ENCODE measurements around the gene PHF2. TPM values are rescaled to one million over a fixed set of nuclear protein-coding genes. Genes with fewer than 3 reads are reported as not detected.
A peak's percentile ranks its signal among the peaks of the same experiment; 100 is the strongest.

The PHF2 gene
- polyA plus RNA-seq, 3 donors: 0.40 to 16.0 (median 0.97) TPM

DNA sequence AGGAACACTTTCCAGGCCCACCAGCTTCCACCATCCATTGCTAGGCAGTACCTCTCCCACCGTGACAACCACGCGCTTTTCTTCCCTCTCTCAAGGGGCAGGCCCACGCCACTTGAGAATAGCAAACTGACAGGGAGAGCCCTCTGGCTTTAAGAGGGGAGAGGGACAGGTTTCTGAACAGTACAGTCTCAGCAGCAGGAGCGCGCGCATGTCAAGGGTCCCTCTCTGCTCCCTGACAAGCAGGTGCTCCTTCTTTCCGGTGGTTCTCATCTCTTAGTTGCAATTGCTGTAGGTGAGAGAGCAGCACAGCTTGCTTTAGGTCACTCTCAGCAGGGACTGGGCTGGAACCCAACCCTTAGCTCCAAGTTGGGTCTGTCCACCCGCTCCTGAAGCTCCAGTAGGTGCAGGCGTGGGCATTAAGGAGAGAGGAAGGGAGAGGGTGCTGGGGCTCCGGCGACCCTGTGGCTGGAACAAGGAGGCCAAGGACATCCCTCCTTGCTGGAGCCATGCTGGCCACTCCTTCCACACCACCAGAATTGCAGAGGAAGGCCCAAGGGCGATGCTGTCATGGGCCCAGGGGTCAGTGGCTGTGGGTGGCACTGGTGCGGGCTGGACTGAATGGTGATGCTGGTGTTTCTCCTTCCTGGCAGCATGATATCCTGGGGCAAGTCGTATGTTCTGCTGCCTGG is 9.0 kb upstream of the PHF2 start:
- no peaks in the 10 kb centered on the region for H3K79me2 ChIP-seq (ENCODE audit: insufficient read depth, low read length)
- peak overlapping the region; percentile 59 to 75 (median 65) for H3K4me3 ChIP-seq (replicated peaks in 1 of 3; ENCODE audit: low read depth in 2 of 3, low read length in 3 of 3)
- peaks cover 0 to 2% (median 1%) of the 10 kb centered on the region in 3 donors for H3K27me3 Mint-ChIP-seq (ENCODE audit: low read depth in 3 of 3)
- peak overlapping the region; percentile 82 for H2AFZ ChIP-seq (ENCODE audit: insufficient read depth, low read depth, low read length, poor library complexity, severe bottlenecking)
- H3K4me3 Mint-ChIP-seq: peak overlapping the region; percentile 79 to 90
- 92% methylated on average over 2 of the region's 15 CpGs for WGBS (ENCODE audit: insufficient coverage)
- H3K36me3 ChIP-seq (replicated peaks in 1 of 2; ENCODE audit: control insufficient read depth in 1 of 2, insufficient read depth in 2 of 2, low read length in 2 of 2): peaks cover 18 to 29% of the 10 kb centered on the region in 2 donors
- no peak for DNase-seq
- H3K4me1 ChIP-seq (ENCODE audit: control insufficient read depth in 1 of 2, insufficient read depth in 2 of 2, low read length in 2 of 2): peaks cover 30 to 34% of the 10 kb centered on the region in 2 donors
- H3K36me3 Mint-ChIP-seq: peaks cover 25 to 35% of the 10 kb centered on the region in 2 donors
- peaks cover 33% of the 10 kb centered on the region for H3K4me1 Mint-ChIP-seq
- H3K27ac Mint-ChIP-seq: peak overlapping the region; percentile 90 to 96 (median 96)
- H3K9me3 ChIP-seq (replicated peaks in 1 of 2; ENCODE audit: control insufficient read depth in 1 of 2, insufficient read depth in 1 of 2, low read length in 2 of 2): no peaks in the 10 kb centered on the region
- TF ChIP-seq, protein P1, sequence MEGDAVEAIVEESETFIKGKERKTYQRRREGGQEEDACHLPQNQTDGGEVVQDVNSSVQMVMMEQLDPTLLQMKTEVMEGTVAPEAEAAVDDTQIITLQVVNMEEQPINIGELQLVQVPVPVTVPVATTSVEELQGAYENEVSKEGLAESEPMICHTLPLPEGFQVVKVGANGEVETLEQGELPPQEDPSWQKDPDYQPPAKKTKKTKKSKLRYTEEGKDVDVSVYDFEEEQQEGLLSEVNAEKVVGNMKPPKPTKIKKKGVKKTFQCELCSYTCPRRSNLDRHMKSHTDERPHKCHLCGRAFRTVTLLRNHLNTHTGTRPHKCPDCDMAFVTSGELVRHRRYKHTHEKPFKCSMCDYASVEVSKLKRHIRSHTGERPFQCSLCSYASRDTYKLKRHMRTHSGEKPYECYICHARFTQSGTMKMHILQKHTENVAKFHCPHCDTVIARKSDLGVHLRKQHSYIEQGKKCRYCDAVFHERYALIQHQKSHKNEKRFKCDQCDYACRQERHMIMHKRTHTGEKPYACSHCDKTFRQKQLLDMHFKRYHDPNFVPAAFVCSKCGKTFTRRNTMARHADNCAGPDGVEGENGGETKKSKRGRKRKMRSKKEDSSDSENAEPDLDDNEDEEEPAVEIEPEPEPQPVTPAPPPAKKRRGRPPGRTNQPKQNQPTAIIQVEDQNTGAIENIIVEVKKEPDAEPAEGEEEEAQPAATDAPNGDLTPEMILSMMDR (IDR thresholded peaks at IDR 0.05): no peak
- no peaks in the 10 kb centered on the region for H3K27me3 ChIP-seq (ENCODE audit: control insufficient read depth in 2 of 2, insufficient read depth in 2 of 2, low read length in 2 of 2)
- peak overlapping the region; percentile 87 for H3K9ac ChIP-seq (ENCODE audit: insufficient read depth, low read length, poor library complexity, severe bottlenecking)
- intact Hi-C loops (cut with micrococcal nuclease): loop anchor here (5.0 to 10.0 kb wide), 9 partner anchors 60 to 893 kb away; partner anchors contain the start of genes BICD2 (in 1 of the 2), CARD19 (in 1 of the 2), FAM120A (in 1 of the 2) and FAM120AOS (in 1 of the 2)
- no peaks in the 10 kb centered on the region for H4K20me1 ChIP-seq (ENCODE audit: insufficient read depth, low read length)
- H3K27ac ChIP-seq (ENCODE audit: low read depth in 1 of 2, low read length in 2 of 2): peak overlapping the region; percentile 91 to 99
- H3K4me2 ChIP-seq (replicated peaks; ENCODE audit: extremely low read depth, low read length, poor library complexity, severe bottlenecking): peak overlapping the region; percentile 83
- H3K9me3 Mint-ChIP-seq: peaks cover 2 to 9% (median 7%) of the 10 kb centered on the region in 7 donors

DNA sequence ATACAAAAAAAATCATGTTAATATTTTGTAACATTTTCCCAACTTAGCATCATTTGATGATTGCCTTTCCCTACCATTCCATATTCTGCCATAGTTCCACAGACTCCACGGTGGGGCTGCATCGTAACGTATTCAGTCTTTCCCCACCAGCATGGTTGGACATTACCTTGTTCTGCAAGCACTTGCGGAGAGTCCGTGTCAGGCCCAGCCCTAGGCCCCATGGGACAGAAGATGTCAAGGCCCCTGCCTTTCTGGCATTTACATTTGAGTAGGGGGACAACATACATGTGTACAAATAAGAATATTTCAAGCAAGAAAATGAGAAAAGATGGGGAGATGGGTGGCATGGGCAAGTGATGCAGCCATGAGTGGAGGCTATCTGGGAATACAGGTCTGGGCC is 8.2 kb upstream of the PHF2 start:
- peaks cover 18 to 27% of the 10 kb centered on the region in 2 donors for H3K36me3 Mint-ChIP-seq
- no peaks in the 10 kb centered on the region for H3K79me2 ChIP-seq (ENCODE audit: insufficient read depth, low read length)
- no peak overlapping the region for H3K27ac ChIP-seq (ENCODE audit: low read depth in 1 of 2, low read length in 2 of 2)
- peaks cover 0 to 2% (median 1%) of the 10 kb centered on the region in 3 donors for H3K27me3 Mint-ChIP-seq (ENCODE audit: low read depth in 3 of 3)
- H3K27ac Mint-ChIP-seq: peak overlapping the region in 3 of 7 donors; percentile 26 to 71 (median 54)
- no peak overlapping the region for H3K4me2 ChIP-seq (replicated peaks; ENCODE audit: extremely low read depth, low read length, poor library complexity, severe bottlenecking)
- no peaks in the 10 kb centered on the region for H4K20me1 ChIP-seq (ENCODE audit: insufficient read depth, low read length)
- H3K4me3 ChIP-seq (replicated peaks in 1 of 3; ENCODE audit: low read depth in 2 of 3, low read length in 3 of 3): no peak overlapping the region
- no peaks in the 10 kb centered on the region for H3K27me3 ChIP-seq (ENCODE audit: control insufficient read depth in 2 of 2, insufficient read depth in 2 of 2, low read length in 2 of 2)
- peaks cover 12 to 22% of the 10 kb centered on the region in 2 donors for H3K36me3 ChIP-seq (replicated peaks in 1 of 2; ENCODE audit: control insufficient read depth in 1 of 2, insufficient read depth in 2 of 2, low read length in 2 of 2)
- DNase-seq: no peak
- 100% methylated on average over 5 of the region's 5 CpGs for WGBS (ENCODE audit: insufficient coverage)
- intact Hi-C loops (cut with micrococcal nuclease): loop anchor here (5.0 to 10.0 kb wide), 9 partner anchors 61 to 893 kb away; partner anchors contain the start of genes BICD2 (in 1 of the 2), CARD19 (in 1 of the 2), FAM120A (in 1 of the 2) and FAM120AOS (in 1 of the 2)
- TF ChIP-seq, protein P1 (IDR thresholded peaks at IDR 0.05): no peak
- no peak overlapping the region for H2AFZ ChIP-seq (ENCODE audit: insufficient read depth, low read depth, low read length, poor library complexity, severe bottlenecking)
- no peak overlapping the region for H3K4me3 Mint-ChIP-seq
- H3K4me1 Mint-ChIP-seq: peaks cover 35% of the 10 kb centered on the region
- peaks cover 30 to 34% of the 10 kb centered on the region in 2 donors for H3K4me1 ChIP-seq (ENCODE audit: control insufficient read depth in 1 of 2, insufficient read depth in 2 of 2, low read length in 2 of 2)
- no peaks in the 10 kb centered on the region for H3K9me3 ChIP-seq (replicated peaks in 1 of 2; ENCODE audit: control insufficient read depth in 1 of 2, insufficient read depth in 1 of 2, low read length in 2 of 2)
- H3K9ac ChIP-seq (ENCODE audit: insufficient read depth, low read length, poor library complexity, severe bottlenecking): no peak overlapping the region
- H3K9me3 Mint-ChIP-seq: peaks cover 2 to 9% (median 7%) of the 10 kb centered on the region in 7 donors

Measured in CD14-positive monocyte (primary cell).